CD14-positive monocyte (primary cell): Measurements from ENCODE around the gene THSD7A. TPM values are rescaled to one million over a fixed set of nuclear protein-coding genes. Genes with fewer than 3 reads are reported as not detected.

ENCODE experiments used
- DNase-seq, 3 donors: peaks; one replicate each; pipeline ENCODE4 v3.0.0-alpha.2; 2011 to 2022
- H2AFZ ChIP-seq: 2 replicates; pipeline ENCODE4 v1.6.0; 2012; ENCODE audit warnings: mild to moderate bottlenecking, low read depth, low read length, inconsistent platforms; ENCODE audit not compliant: insufficient read depth, poor library complexity, severe bottlenecking
- H3K27ac ChIP-seq, 2 donors: 1 replicate in 1 of 2; 2 replicates in 1 of 2; pipeline ENCODE4 v1.5.1; 2012 to 2013; ENCODE audit warnings: low read length in 2 of 2, control low read depth in 1 of 2, inconsistent platforms in 1 of 2, low read depth in 1 of 2, mild to moderate bottlenecking in 1 of 2
- H3K27me3 ChIP-seq, 2 donors: one replicate each; pipeline versions ENCODE4 v1.6.0 to v1.6.1; 2011 to 2013; ENCODE audit warnings: low read length in 2 of 2; ENCODE audit not compliant: control insufficient read depth in 2 of 2, insufficient read depth in 2 of 2
- H3K36me3 ChIP-seq, 2 donors: replicated peaks in 1 of 2; 1 replicate in 1 of 2; 2 replicates in 1 of 2; pipeline versions ENCODE4 v1.5.1 to v1.6.1; 2012 to 2013; ENCODE audit warnings: low read length in 2 of 2, control low read depth in 1 of 2, inconsistent platforms in 1 of 2, mild to moderate bottlenecking in 1 of 2; ENCODE audit not compliant: insufficient read depth in 2 of 2, control insufficient read depth in 1 of 2
- H3K4me1 ChIP-seq, 2 donors: 1 replicate in 1 of 2; 2 replicates in 1 of 2; pipeline versions ENCODE4 v1.5.1 to v1.6.1; 2012 to 2013; ENCODE audit warnings: low read length in 2 of 2, control low read depth in 1 of 2, inconsistent platforms in 1 of 2, mild to moderate bottlenecking in 1 of 2, moderate library complexity in 1 of 2; ENCODE audit not compliant: insufficient read depth in 2 of 2, control insufficient read depth in 1 of 2
- H3K4me2 ChIP-seq: replicated peaks from 2 replicates; pipeline ENCODE3; 2012; ENCODE audit warnings: low read length, moderate library complexity, mild to moderate bottlenecking; ENCODE audit not compliant: poor library complexity, severe bottlenecking; ENCODE audit errors: extremely low read depth
- H3K4me3 ChIP-seq, 3 experiments: fragments of 200-600 bp in 1 of 3; sonication (generic) in 1 of 3; replicated peaks in 1 of 3; 1 replicate in 2 of 3; 2 replicates in 1 of 3; pipeline ENCODE4 v1.5.1; 2011 to 2013; ENCODE audit warnings: low read length in 3 of 3, mild to moderate bottlenecking in 3 of 3, control low read depth in 2 of 3, low read depth in 2 of 3, inconsistent platforms in 1 of 3, moderate library complexity in 1 of 3
- H3K79me2 ChIP-seq: 2 replicates; pipeline ENCODE4 v1.6.0; 2012; ENCODE audit warnings: mild to moderate bottlenecking, control low read depth, inconsistent platforms, low read length, moderate library complexity; ENCODE audit not compliant: insufficient read depth
- H3K9ac ChIP-seq: 2 replicates; pipeline ENCODE4 v1.6.0; 2017; ENCODE audit warnings: low read length, mild to moderate bottlenecking; ENCODE audit not compliant: insufficient read depth, poor library complexity, severe bottlenecking
- H3K9me3 ChIP-seq, 2 donors: replicated peaks in 1 of 2; 1 replicate in 1 of 2; 2 replicates in 1 of 2; pipeline versions ENCODE4 v1.5.1 to v1.6.1; 2012 to 2013; ENCODE audit warnings: low read length in 2 of 2, control low read depth in 1 of 2; ENCODE audit not compliant: control insufficient read depth in 1 of 2, insufficient read depth in 1 of 2
- H4K20me1 ChIP-seq: 2 replicates; pipeline ENCODE4 v1.6.0; 2012; ENCODE audit warnings: mild to moderate bottlenecking, low read length, control low read depth, moderate library complexity; ENCODE audit not compliant: insufficient read depth
- H3K27ac Mint-ChIP-seq, 7 donors: one replicate each; pipeline ENCODE4 v1.8.0; 2020; ENCODE audit warnings: mild to moderate bottlenecking in 7 of 7, mixed read lengths in 7 of 7, moderate library complexity in 6 of 7, inconsistent platforms in 2 of 7
- H3K27me3 Mint-ChIP-seq, 3 donors: one replicate each; pipeline ENCODE4 v1.8.0; 2021 to 2022; ENCODE audit warnings: low read depth in 3 of 3, mild to moderate bottlenecking in 3 of 3, mixed read lengths in 3 of 3, moderate library complexity in 3 of 3, inconsistent platforms in 1 of 3
- H3K36me3 Mint-ChIP-seq, 2 donors: one replicate each; pipeline ENCODE4 v1.8.0; 2020; ENCODE audit warnings: mixed read lengths in 2 of 2, inconsistent platforms in 1 of 2, mild to moderate bottlenecking in 1 of 2
- H3K4me1 Mint-ChIP-seq: one replicate; pipeline ENCODE4 v1.8.0; 2020; ENCODE audit warnings: mild to moderate bottlenecking, mixed read lengths
- H3K4me3 Mint-ChIP-seq, 2 donors: one replicate each; pipeline ENCODE4 v1.8.0; 2020; ENCODE audit warnings: mild to moderate bottlenecking in 2 of 2, mixed read lengths in 2 of 2, moderate library complexity in 1 of 2
- H3K9me3 Mint-ChIP-seq, 7 donors: one replicate each; pipeline ENCODE4 v1.8.0; 2020 to 2022; ENCODE audit warnings: mixed read lengths in 7 of 7, mild to moderate bottlenecking in 6 of 7, moderate library complexity in 6 of 7, inconsistent platforms in 2 of 7
- WGBS: methylation state at CpG from one replicate; pipeline ENCODE4 v1.1.5; 2013; ENCODE audit warnings: missing lambda C conversion rate; ENCODE audit not compliant: insufficient coverage; 5-methylcytosine and 5-hydroxymethylcytosine counted together
- intact Hi-C, 2 donors: fragments of 100-400 bp; cut with micrococcal nuclease; formaldehyde crosslinking; loops; one replicate each; pipeline versions ENCODE4 v1.15.0 to v1.15.1; 2023
- polyA plus RNA-seq, 3 donors: library from polyadenylated mRNA; depleted of rRNA in 1 of 3; unstranded in 2 of 3; stranded (reverse) in 1 of 3; fragments of 300-500 nt in 2 of 3; fragments of >200 nt in 1 of 3; fragmentation: Illumina TruSeq in 2 of 3; gene quantifications; 1 replicate in 2 of 3; 2 replicates in 1 of 3; pipeline ENCODE4 v1.2.3, GENCODE V29; 2012 to 2021
- TF ChIP-seq, protein P1 (sequence below): fragments of 200-600 bp; IDR thresholded peaks from one replicate; pipeline ENCODE4 v1.8.0; 2022; ENCODE audit warnings: antibody characterized with exemption, mild to moderate bottlenecking

THSD7A gene
- polyA plus RNA-seq, 3 donors, result under 0.01 TPM; not detected in 2

DNA sequence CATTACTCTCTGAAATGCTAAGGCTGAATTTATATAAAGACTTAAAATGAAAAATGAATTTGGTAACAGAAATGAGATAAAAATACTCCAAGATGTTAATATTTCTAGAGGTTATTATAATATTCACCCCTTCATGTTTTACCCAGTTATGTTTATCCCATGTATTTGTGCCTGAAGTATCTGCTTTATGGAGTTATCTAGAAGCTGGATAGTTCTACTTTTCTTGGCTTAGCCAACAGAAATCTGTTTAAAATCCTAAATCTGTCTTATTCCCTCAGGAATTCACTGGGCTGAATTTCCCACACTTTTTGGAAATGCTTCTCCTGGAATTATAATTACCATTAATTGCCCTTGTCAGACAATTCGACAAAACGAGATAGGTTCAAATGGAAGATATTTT, 201.6 kb downstream of the THSD7A start:
- Histone ChIP-seq H3K27me3 (no peaks in the 10 kb centered on the region), H3K4me3 (no peak overlapping the region), H3K79me2 (no peaks in the 10 kb centered on the region), H3K9ac (no peak overlapping the region), H3K9me3 (no peaks in the 10 kb centered on the region), H3K4me1 (no peaks in the 10 kb centered on the region), H3K36me3 (no peaks in the 10 kb centered on the region), H3K27ac (no peak overlapping the region), H2AFZ (no peak overlapping the region), H4K20me1 (no peaks in the 10 kb centered on the region), H3K4me2 (no peak overlapping the region)
- peaks cover 0 to 2% (median 0%) of the 10 kb centered on the region in 7 donors for H3K9me3 Mint-ChIP-seq
- no peak for DNase-seq
- H3K4me1 Mint-ChIP-seq, result no peaks in the 10 kb centered on the region
- WGBS, result no CpG with 5 or more reads among the region's 2 CpGs
- H3K27me3 Mint-ChIP-seq, result no peaks in the 10 kb centered on the region
- no peak overlapping the region for H3K4me3 Mint-ChIP-seq
- TF ChIP-seq, protein P1, sequence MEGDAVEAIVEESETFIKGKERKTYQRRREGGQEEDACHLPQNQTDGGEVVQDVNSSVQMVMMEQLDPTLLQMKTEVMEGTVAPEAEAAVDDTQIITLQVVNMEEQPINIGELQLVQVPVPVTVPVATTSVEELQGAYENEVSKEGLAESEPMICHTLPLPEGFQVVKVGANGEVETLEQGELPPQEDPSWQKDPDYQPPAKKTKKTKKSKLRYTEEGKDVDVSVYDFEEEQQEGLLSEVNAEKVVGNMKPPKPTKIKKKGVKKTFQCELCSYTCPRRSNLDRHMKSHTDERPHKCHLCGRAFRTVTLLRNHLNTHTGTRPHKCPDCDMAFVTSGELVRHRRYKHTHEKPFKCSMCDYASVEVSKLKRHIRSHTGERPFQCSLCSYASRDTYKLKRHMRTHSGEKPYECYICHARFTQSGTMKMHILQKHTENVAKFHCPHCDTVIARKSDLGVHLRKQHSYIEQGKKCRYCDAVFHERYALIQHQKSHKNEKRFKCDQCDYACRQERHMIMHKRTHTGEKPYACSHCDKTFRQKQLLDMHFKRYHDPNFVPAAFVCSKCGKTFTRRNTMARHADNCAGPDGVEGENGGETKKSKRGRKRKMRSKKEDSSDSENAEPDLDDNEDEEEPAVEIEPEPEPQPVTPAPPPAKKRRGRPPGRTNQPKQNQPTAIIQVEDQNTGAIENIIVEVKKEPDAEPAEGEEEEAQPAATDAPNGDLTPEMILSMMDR, result no peak
- no peaks in the 10 kb centered on the region for H3K36me3 Mint-ChIP-seq
- H3K27ac Mint-ChIP-seq, result no peak overlapping the region
- intact Hi-C loops, result no loop called here

DNA sequence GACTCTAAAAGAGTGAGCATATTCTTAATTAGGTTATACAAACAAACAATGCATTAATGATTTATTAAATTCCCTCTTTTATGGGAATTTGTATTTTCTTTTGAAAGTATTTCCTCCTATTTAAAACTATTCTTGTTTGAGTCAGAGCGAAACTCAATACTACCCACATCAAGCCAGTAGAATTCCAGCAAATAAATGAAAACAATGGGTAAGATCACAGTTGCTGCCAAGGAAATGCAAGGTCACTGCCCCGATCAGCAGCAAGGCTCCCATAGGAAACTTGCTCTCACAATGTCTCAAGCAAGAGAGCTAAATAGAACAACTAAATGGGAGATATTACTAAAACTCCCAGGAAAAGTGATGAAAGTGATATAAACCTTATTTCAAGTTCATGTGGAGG, 206.3 kb downstream of the THSD7A start:
- Mint-ChIP-seq H3K36me3 (no peaks in the 10 kb centered on the region), H3K27ac (no peak overlapping the region), H3K4me3 (no peak overlapping the region), H3K27me3 (peaks cover 0 to 2% (median 0%) of the 10 kb centered on the region in 3 donors), H3K4me1 (no peaks in the 10 kb centered on the region), H3K9me3 (peaks cover 0 to 4% (median 3%) of the 10 kb centered on the region in 7 donors)
- DNase-seq, result no peak
- WGBS, result no CpG with 5 or more reads among the region's 2 CpGs
- Histone ChIP-seq H3K36me3 (no peaks in the 10 kb centered on the region), H4K20me1 (no peaks in the 10 kb centered on the region), H3K27me3 (no peaks in the 10 kb centered on the region), H3K79me2 (no peaks in the 10 kb centered on the region), H3K9me3 (peaks cover 2 to 10% of the 10 kb centered on the region in 2 donors), H3K4me1 (no peaks in the 10 kb centered on the region), H3K4me2 (no peak overlapping the region), H3K4me3 (no peak overlapping the region), H3K27ac (no peak overlapping the region), H2AFZ (no peak overlapping the region), H3K9ac (no peak overlapping the region)
- TF ChIP-seq, protein P1, result no peak
- intact Hi-C loops, result no loop called here
